Hepatocyte (in vitro differentiated cells): Measurements from ENCODE around the gene SDR42E1. TPM values are rescaled to one million over a fixed set of nuclear protein-coding genes. Genes with fewer than 3 reads are reported as not detected.
"Not testable (repeated sequence)": the region's sequence is repeated elsewhere in the genome, so short reads cannot be mapped to it uniquely, and the experiment has no call there.

Experiments used
- DNase-seq: peaks from one replicate; pipeline ENCODE4 v3.0.0-alpha.2; 2016; ENCODE audit warnings: low spot score
- H2AFZ ChIP-seq: fragments of 200-600 bp; sonication (generic); 2 replicates; pipeline ENCODE4 v1.6.0; 2016; ENCODE audit warnings: antibody characterized with exemption, mild to moderate bottlenecking
- H3K27ac ChIP-seq: fragments of 200-600 bp; sonication (generic); 2 replicates; pipeline ENCODE4 v1.5.1; 2016; ENCODE audit warnings: mild to moderate bottlenecking
- H3K27me3 ChIP-seq: fragments of 200-600 bp; sonication (generic); 2 replicates; pipeline ENCODE4 v1.6.1; 2016
- H3K36me3 ChIP-seq: fragments of 200-600 bp; sonication (generic); replicated peaks from 2 replicates; pipeline ENCODE4 v1.5.1; 2016; ENCODE audit warnings: low read depth; ENCODE audit not compliant: insufficient read depth
- H3K4me1 ChIP-seq: fragments of 200-600 bp; sonication (generic); 2 replicates; pipeline ENCODE4 v1.5.1; 2016; ENCODE audit warnings: mild to moderate bottlenecking, moderate library complexity; ENCODE audit not compliant: insufficient read depth
- H3K4me2 ChIP-seq: fragments of 200-600 bp; sonication (generic); 2 replicates; pipeline ENCODE4 v1.6.0; 2016
- H3K4me3 ChIP-seq: fragments of 200-600 bp; sonication (generic); 2 replicates; pipeline ENCODE4 v1.5.1; 2016; ENCODE audit warnings: mild to moderate bottlenecking
- H3K79me2 ChIP-seq: fragments of 200-600 bp; sonication (generic); 2 replicates; pipeline ENCODE4 v1.6.0; 2017; ENCODE audit warnings: mild to moderate bottlenecking
- H3K9me2 ChIP-seq: fragments of 200-600 bp; sonication (generic); replicated peaks from 2 replicates; pipeline ENCODE4 v1.6.0; 2017; ENCODE audit warnings: mild to moderate bottlenecking; ENCODE audit not compliant: insufficient read depth
- H3K9me3 ChIP-seq: fragments of 200-600 bp; sonication (generic); 2 replicates; pipeline ENCODE4 v1.5.1; 2016; ENCODE audit warnings: low read depth, mild to moderate bottlenecking
- H4K20me1 ChIP-seq: fragments of 200-600 bp; sonication (generic); 2 replicates; pipeline ENCODE4 v1.6.0; 2016; ENCODE audit warnings: mild to moderate bottlenecking; ENCODE audit not compliant: insufficient read depth, poor library complexity, severe bottlenecking
- EZH2 ChIP-seq: fragments of 200-600 bp; sonication (generic); IDR thresholded peaks from 2 replicates; pipeline ENCODE4 v1.6.1; 2016; ENCODE audit warnings: antibody characterized with exemption, mild to moderate bottlenecking, borderline replicate concordance
- EZH2phosphoT487 ChIP-seq: fragments of 200-600 bp; sonication (generic); IDR thresholded peaks from one replicate; pipeline ENCODE4 v1.6.1; 2018; ENCODE audit warnings: antibody characterized with exemption, mild to moderate bottlenecking, low read depth, moderate library complexity; ENCODE audit not compliant: unreplicated experiment, severe bottlenecking
- WGBS: methylation state at CpG from one replicate; pipeline ENCODE4 v1.1.6; 2016; ENCODE audit warnings: low lambda C conversion rate; ENCODE audit errors: missing lambda C conversion rate; 5-methylcytosine and 5-hydroxymethylcytosine counted together
- polyA plus RNA-seq: library from polyadenylated mRNA; unstranded; fragments of >200 nt; fragmentation: Nextera tagmentation; extraction: Ambion mirVana; gene quantifications from 2 replicates; pipeline ENCODE4 v1.2.1, GENCODE V29; 2016
- total RNA-seq: library from RNA; depleted of rRNA; stranded (reverse); fragments of >200 nt; gene quantifications from 2 replicates; pipeline ENCODE4 v1.2.3, GENCODE V29; 2014
- TF ChIP-seq, protein P1 (sequence below): fragments of 200-600 bp; sonication (generic); IDR thresholded peaks from 2 replicates; pipeline ENCODE4 v1.5.1; 2016; ENCODE audit warnings: antibody characterized with exemption, mild to moderate bottlenecking; ENCODE audit not compliant: poor library complexity

Gene SDR42E1
- total and polyA plus RNA-seq, 2 experiments from 2014 or later: 0.04 TPM; not detected in 1

DNA sequence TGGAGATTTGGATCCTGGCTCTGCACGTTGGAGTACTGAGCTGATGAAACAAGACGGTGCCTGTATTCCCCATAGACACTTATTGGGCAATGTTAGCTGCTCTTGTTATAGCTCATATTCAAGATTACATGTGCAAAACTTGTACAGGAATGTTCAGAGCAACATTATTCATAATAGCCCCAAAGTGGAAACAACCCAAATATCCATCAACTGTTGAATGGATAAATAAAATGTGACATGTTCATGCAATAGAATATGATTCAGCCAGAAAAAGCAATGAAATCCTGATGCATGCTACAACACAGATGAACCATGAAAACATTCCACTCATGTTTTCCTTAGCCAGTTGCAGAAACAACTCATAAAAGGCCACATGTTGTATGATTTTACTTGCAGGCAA, 5.7 kb upstream of the SDR42E1 start:
- Histone ChIP-seq H2AFZ (no peak overlapping the region), H3K4me3 (no peak overlapping the region), H3K4me2 (no peak overlapping the region), H3K79me2 (no peaks in the 10 kb centered on the region), H3K4me1 (no peaks in the 10 kb centered on the region), H3K27me3 (no peaks in the 10 kb centered on the region), H3K9me3 (no peaks in the 10 kb centered on the region), H4K20me1 (no peaks in the 10 kb centered on the region), H3K27ac (no peak overlapping the region), H3K9me2 (no peaks in the 10 kb centered on the region), H3K36me3 (no peaks in the 10 kb centered on the region)
- 79% methylated on average over 2 of the region's 2 CpGs for WGBS
- DNase-seq: no peak
- TF ChIP-seq EZH2phosphoT487 (no peak), EZH2 (no peak)
- TF ChIP-seq, protein P1, sequence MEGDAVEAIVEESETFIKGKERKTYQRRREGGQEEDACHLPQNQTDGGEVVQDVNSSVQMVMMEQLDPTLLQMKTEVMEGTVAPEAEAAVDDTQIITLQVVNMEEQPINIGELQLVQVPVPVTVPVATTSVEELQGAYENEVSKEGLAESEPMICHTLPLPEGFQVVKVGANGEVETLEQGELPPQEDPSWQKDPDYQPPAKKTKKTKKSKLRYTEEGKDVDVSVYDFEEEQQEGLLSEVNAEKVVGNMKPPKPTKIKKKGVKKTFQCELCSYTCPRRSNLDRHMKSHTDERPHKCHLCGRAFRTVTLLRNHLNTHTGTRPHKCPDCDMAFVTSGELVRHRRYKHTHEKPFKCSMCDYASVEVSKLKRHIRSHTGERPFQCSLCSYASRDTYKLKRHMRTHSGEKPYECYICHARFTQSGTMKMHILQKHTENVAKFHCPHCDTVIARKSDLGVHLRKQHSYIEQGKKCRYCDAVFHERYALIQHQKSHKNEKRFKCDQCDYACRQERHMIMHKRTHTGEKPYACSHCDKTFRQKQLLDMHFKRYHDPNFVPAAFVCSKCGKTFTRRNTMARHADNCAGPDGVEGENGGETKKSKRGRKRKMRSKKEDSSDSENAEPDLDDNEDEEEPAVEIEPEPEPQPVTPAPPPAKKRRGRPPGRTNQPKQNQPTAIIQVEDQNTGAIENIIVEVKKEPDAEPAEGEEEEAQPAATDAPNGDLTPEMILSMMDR: no peak

DNA sequence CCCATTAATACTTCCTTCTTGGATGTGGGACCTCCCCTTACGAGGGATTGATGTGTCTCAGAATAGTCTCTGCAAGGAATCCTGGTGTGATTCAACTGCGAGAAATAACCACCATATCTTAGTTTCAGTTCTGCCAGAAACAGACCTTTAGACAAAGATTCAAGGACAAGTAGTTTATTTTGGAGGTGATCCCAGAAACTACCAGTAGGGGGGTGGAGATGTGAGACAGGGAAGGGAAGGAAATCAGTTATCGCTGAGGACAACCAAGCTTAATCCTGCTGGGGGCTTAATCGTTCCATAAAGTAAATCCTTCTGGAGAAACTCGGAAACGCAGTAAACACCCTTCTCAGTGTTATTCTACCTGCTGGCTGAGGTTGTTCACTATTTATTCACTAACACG, 5.0 kb upstream of the SDR42E1 start:
- peak; percentile 25 for DNase-seq
- WGBS: 53% methylated on average over 7 of the region's 7 CpGs
- H3K4me2 ChIP-seq: peak overlapping the region; percentile 43
- H3K27me3 ChIP-seq: no peaks in the 10 kb centered on the region
- no peaks in the 10 kb centered on the region for H3K9me2 ChIP-seq
- H3K79me2 ChIP-seq: no peaks in the 10 kb centered on the region
- no peak overlapping the region for H3K4me3 ChIP-seq
- no peak overlapping the region for H2AFZ ChIP-seq
- TF ChIP-seq, protein P1: peak; percentile 21
- no peak for TF ChIP-seq EZH2phosphoT487
- H4K20me1 ChIP-seq: no peaks in the 10 kb centered on the region
- no peaks in the 10 kb centered on the region for H3K4me1 ChIP-seq
- H3K36me3 ChIP-seq: no peaks in the 10 kb centered on the region
- no peak overlapping the region for H3K27ac ChIP-seq
- no peaks in the 10 kb centered on the region for H3K9me3 ChIP-seq

DNA sequence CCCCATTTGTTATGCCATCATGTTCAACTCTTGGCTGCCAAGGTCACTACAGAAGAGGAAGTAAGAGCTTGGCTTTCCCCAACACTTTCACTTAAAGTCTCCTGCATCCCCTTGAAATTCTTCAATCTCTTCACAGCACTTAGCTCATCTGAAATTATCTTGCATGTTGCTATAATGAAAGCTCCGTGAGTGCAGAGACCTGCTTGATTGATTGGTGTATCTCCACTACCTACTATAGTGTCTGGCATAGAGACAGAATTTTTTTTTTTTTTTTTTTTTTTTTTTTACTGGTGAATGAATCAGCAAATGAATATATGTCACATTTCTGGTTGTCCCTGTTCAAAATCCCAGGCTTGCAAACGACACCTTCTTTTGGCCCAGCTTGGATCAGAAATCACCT, 1.9 kb upstream of the SDR42E1 start:
- Histone ChIP-seq H3K4me1 (no peaks in the 10 kb centered on the region), H3K9me2 (no peaks in the 10 kb centered on the region), H3K36me3 (no peaks in the 10 kb centered on the region), H4K20me1 (no peaks in the 10 kb centered on the region), H3K27ac (no peak overlapping the region), H3K4me3 (no peak overlapping the region), H3K27me3 (no peaks in the 10 kb centered on the region), H3K9me3 (no peaks in the 10 kb centered on the region), H3K79me2 (no peaks in the 10 kb centered on the region), H2AFZ (no peak overlapping the region), H3K4me2 (no peak overlapping the region)
- WGBS: 84% methylated on average over 2 of the region's 2 CpGs
- no peak for DNase-seq
- no peak for TF ChIP-seq EZH2
- TF ChIP-seq, protein P1: no peak

DNA sequence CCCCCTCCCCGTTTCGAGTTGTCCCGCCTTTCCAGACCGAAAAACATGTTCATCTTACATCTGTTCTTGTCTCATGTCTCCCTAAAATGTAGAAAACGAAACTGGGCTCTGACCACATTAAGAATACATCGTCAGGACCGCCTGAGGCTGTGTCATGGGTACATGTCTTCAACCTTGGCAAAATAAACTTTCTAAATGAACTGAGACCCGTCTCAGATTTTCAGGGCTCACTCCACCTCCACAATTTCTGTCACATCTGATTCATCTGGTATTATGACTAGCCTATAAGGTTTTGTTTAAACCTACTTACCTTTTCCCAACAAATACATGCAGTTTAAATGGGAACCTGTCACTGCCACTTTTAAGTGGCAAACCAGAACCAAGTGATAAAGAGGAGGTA, 621 bp downstream of the SDR42E1 start:
- Histone ChIP-seq H3K4me2 (no peak overlapping the region), H3K9me2 (no peaks in the 10 kb centered on the region), H3K4me3 (no peak overlapping the region), H3K9me3 (no peaks in the 10 kb centered on the region), H3K27me3 (no peaks in the 10 kb centered on the region), H3K79me2 (no peaks in the 10 kb centered on the region), H3K4me1 (no peaks in the 10 kb centered on the region), H3K36me3 (no peaks in the 10 kb centered on the region), H2AFZ (no peak overlapping the region), H4K20me1 (no peaks in the 10 kb centered on the region), H3K27ac (no peak overlapping the region)
- TF ChIP-seq EZH2: no peak
- TF ChIP-seq, protein P1: no peak
- TF ChIP-seq EZH2phosphoT487: no peak
- no peak for DNase-seq
- 82% methylated on average over 8 of the region's 8 CpGs for WGBS

DNA sequence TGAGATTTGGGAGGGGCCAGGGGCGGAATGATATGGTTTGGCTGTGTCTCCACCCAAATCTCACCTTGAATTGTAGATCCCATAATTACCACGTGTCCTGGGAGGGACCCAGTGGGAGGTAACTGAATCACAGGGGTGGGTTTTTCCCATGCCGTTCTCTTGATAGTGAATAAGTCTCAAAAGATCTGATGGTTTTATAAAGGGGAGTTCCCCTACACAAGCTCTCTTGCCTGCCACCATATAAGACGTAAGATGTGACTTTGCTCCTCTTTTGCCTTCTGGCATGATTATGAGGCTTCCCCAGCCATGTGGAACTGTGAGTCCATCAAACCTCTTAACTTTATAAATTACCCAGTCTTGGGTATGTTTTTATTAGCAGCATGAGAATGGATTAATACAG, 1.5 kb downstream of the SDR42E1 start:
- not testable (repeated sequence) for H3K27me3 ChIP-seq, H4K20me1 ChIP-seq, H3K27ac ChIP-seq, H3K9me2 ChIP-seq, H3K79me2 ChIP-seq, H3K36me3 ChIP-seq, H2AFZ ChIP-seq, H3K4me2 ChIP-seq, H3K4me1 ChIP-seq, H3K4me3 ChIP-seq, DNase-seq, H3K9me3 ChIP-seq
- WGBS: 86% methylated on average over 4 of the region's 4 CpGs
